H1 (cell line): ENCODE results near the gene BRD1. TPM values are rescaled to one million over a fixed set of nuclear protein-coding genes. Genes with fewer than 3 reads are reported as not detected.

Experiments used
- CHD7 ChIP-seq: fragments of 300-600 bp; sonication (generic); IDR thresholded peaks from 2 replicates; pipeline ENCODE4 v1.7.1; 2012; ENCODE audit warnings: low read length, moderate library complexity, mild to moderate bottlenecking, inconsistent platforms; ENCODE audit not compliant: insufficient replicate concordance
- GTF2F1 ChIP-seq: IDR thresholded peaks from 2 replicates; pipeline ENCODE4 v1.6.1; 2012; ENCODE audit warnings: low read depth, low read length, improper control_type of control experiment, borderline replicate concordance
- MAX ChIP-seq: IDR thresholded peaks from 2 replicates; pipeline ENCODE4 v1.6.1; 2012; ENCODE audit warnings: inconsistent platforms
- USF2 ChIP-seq: IDR thresholded peaks from 2 replicates; pipeline ENCODE4 v1.6.1; 2011; ENCODE audit warnings: low read length, improper control_type of control experiment
- polyA plus RNA-seq, 7 experiments: library from polyadenylated mRNA; depleted of rRNA in 3 of 7; stranded (reverse) in 5 of 7; unstranded in 2 of 7; fragments of >200 nt in 5 of 7; fragments of 200-250 nt in 2 of 7; gene quantifications; 1 replicate in 5 of 7; 2 replicates in 1 of 7; 4 replicates in 1 of 7; pipeline versions ENCODE4 v1.2.1 to v1.2.3, GENCODE V29; 2011 to 2013; ENCODE audit warnings: missing spikeins in 2 of 7, mixed read lengths in 2 of 7
- total RNA-seq: library from RNA; stranded (reverse); fragmentation: NEBNext Ultra II Directional; extraction: Animal tissue kit (Norgen Biotek cat#: 25700); gene quantifications from 2 replicates; pipeline ENCODE4 v1.2.1, GENCODE V29; 2021

BRD1 gene
- total and polyA plus RNA-seq, 2 of the 8 experiments (the other 6 are each of a cell fraction or from before 2014, with no cell fraction given), result 6.8 to 34.0 TPM

- no peak for TF ChIP-seq CHD7
- TF ChIP-seq USF2, result no peak
- no peak for TF ChIP-seq GTF2F1
- TF ChIP-seq MAX, result no peak; the same call in 1 of the 2 replicates
- TF ChIP-seq, all 59 proteins: peak for 4
Observed at GRCh38 chr22:49771266-49772065, 56.2 kb downstream of the BRD1 start (continued).
